ENCODE data around the gene FCGBP.
A peak's percentile ranks its signal among the peaks of the same experiment; 100 is the strongest.

Gene FCGBP

GRCh38 chr19:39934584-39935363 lies at the start of gene FCGBP:
FCGBP (minus strand) TSS chr19:39934634.
- no peak within 1 kb of the TSS for H3K27ac ChIP-seq (ENCODE audit: low read depth, low read length)
- H3K27me3 ChIP-seq (ENCODE audit: control insufficient read depth in 1 of 2, insufficient read depth in 2 of 2, low read length in 2 of 2) = no peaks in the 10 kb centered on the region
- peak within 1 kb of the TSS; percentile 6 to 18 for H3K9ac ChIP-seq (ENCODE audit: low read depth in 1 of 2, low read length in 2 of 2)
- H3K4me3 ChIP-seq (ENCODE audit: low read depth in 1 of 2, low read length in 2 of 2) = peak within 1 kb of the TSS; percentile 32 to 39
- peaks cover 10 to 12% of the 10 kb centered on the region in 2 donors for H3K4me1 ChIP-seq (ENCODE audit: control insufficient read depth in 1 of 2, insufficient read depth in 2 of 2, low read length in 2 of 2)
- no peaks in the 10 kb centered on the region for H3K9me3 ChIP-seq (ENCODE audit: control insufficient read depth in 1 of 2, low read length in 2 of 2)
- H3K36me3 ChIP-seq (ENCODE audit: control insufficient read depth in 1 of 2, insufficient read depth in 2 of 2, low read length in 2 of 2) = no peaks in the 10 kb centered on the region

DNA sequence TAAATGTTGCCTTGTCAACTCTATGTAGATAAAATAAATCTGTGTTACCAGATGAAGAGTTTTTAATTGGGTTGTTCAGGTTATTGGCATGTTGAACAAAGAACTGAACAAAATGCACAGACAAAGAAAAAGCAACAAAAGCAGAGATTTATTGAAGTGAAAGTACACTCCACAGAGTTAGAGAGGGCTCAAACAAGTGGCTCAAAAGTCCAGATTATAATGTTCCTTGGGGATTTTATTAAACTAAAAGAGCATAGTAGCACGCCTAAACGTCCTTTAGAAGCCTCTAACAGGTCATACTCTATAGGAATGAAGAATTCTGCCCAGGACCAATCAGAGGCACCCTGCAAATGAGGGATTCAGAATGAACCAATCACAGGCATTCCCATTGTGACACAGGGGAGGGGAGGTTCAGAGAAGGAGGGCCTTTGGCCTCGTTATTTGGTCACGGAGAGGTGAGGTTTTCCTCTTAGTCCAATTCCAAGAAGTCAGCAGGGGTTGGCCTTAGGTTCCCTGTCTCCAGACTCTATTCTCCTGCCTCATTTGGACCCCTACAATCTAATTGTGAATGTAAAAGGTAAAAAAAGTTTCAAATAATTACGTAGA lies 49.4 kb upstream of the FCGBP start:
- H3K9me3 ChIP-seq (ENCODE audit: control insufficient read depth in 1 of 2, low read length in 2 of 2) = peaks cover 6 to 19% of the 10 kb centered on the region in 2 donors
- H3K27ac ChIP-seq (ENCODE audit: low read depth, low read length) = no peak overlapping the region
- H3K27me3 ChIP-seq (ENCODE audit: control insufficient read depth in 1 of 2, insufficient read depth in 2 of 2, low read length in 2 of 2) = no peaks in the 10 kb centered on the region
- H3K9ac ChIP-seq (ENCODE audit: low read depth in 1 of 2, low read length in 2 of 2) = no peak overlapping the region
- H3K36me3 ChIP-seq (ENCODE audit: control insufficient read depth in 1 of 2, insufficient read depth in 2 of 2, low read length in 2 of 2) = peaks cover 9 to 43% of the 10 kb centered on the region in 2 donors
- no peaks in the 10 kb centered on the region for H3K4me1 ChIP-seq (ENCODE audit: control insufficient read depth in 1 of 2, insufficient read depth in 2 of 2, low read length in 2 of 2)
- no peak overlapping the region for H3K4me3 ChIP-seq (ENCODE audit: low read depth in 1 of 2, low read length in 2 of 2)

DNA sequence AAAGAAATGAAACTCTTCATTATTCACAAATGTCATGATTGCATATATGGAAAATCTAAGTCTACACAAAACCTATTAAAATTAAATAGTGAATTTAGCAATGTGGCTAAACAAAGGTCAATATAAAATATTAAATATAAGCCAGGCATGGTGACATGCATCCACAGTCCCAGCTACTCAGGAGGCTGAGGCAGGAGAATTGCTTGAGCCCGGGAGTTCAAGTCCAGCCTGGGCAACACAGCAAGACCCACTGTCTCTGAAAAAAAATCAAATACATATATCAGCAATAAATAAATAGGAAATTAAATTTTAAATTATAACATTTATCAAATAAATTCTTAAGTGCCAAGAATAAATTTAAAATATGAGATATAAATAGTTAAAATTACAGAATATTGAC lies 48.4 kb upstream of the FCGBP start:
- Histone ChIP-seq H3K27me3 (ENCODE audit: control insufficient read depth in 1 of 2, insufficient read depth in 2 of 2, low read length in 2 of 2) (no peaks in the 10 kb centered on the region), H3K4me3 (ENCODE audit: low read depth in 1 of 2, low read length in 2 of 2) (no peak overlapping the region), H3K9ac (ENCODE audit: low read depth in 1 of 2, low read length in 2 of 2) (no peak overlapping the region), H3K27ac (ENCODE audit: low read depth, low read length) (no peak overlapping the region), H3K4me1 (ENCODE audit: control insufficient read depth in 1 of 2, insufficient read depth in 2 of 2, low read length in 2 of 2) (no peaks in the 10 kb centered on the region), H3K36me3 (ENCODE audit: control insufficient read depth in 1 of 2, insufficient read depth in 2 of 2, low read length in 2 of 2) (peaks cover 17 to 51% of the 10 kb centered on the region in 2 donors), H3K9me3 (ENCODE audit: control insufficient read depth in 1 of 2, low read length in 2 of 2) (peaks cover 6 to 19% of the 10 kb centered on the region in 2 donors)

DNA sequence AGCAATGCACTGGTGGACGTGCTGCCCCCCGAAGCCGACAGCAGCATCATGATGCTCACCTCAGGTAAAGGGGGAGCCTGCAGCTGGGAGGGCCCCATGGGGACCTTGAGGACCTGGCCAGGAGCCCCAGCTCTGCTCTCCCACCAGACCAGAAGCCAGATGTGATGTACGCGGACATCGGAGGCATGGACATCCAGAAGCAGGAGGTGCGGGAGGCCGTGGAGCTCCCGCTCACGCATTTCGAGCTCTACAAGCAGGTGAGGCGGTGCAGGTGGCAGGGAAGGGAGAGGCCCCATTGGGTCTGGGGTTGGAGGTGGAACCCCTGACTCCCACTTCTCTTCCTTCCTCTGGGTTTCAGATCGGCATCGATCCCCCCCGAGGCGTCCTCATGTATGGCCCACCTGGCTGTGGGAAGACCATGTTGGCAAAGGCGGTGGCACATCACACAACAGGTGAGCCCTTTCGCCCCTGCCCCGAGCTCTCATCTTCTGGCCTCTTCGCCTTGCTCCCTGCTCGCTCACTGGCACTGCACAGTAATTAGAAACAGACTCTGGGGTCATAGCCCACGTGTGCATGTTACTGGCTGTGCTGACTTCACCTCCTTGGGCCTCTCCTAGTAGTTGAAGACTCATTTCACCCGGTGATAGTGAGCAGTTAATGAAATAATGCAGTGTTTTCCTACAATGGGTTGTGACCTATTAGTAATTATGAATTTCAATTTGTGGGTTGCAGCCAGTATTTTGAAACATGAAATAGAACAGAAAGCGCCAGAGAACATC lies 40.1 kb upstream of the FCGBP start:
- Histone ChIP-seq H3K9me3 (ENCODE audit: control insufficient read depth in 1 of 2, low read length in 2 of 2) (no peaks in the 10 kb centered on the region), H3K4me1 (ENCODE audit: control insufficient read depth in 1 of 2, insufficient read depth in 2 of 2, low read length in 2 of 2) (peaks cover 13 to 18% of the 10 kb centered on the region in 2 donors), H3K27me3 (ENCODE audit: control insufficient read depth in 1 of 2, insufficient read depth in 2 of 2, low read length in 2 of 2) (no peaks in the 10 kb centered on the region), H3K9ac (ENCODE audit: low read depth in 1 of 2, low read length in 2 of 2) (no peak overlapping the region), H3K27ac (ENCODE audit: low read depth, low read length) (no peak overlapping the region), H3K36me3 (ENCODE audit: control insufficient read depth in 1 of 2, insufficient read depth in 2 of 2, low read length in 2 of 2) (peaks cover 40 to 58% of the 10 kb centered on the region in 2 donors), H3K4me3 (ENCODE audit: low read depth in 1 of 2, low read length in 2 of 2) (no peak overlapping the region)

GRCh38 chr19:39971380-39972035 lies 37.1 kb upstream of the FCGBP start:
- H3K27me3 ChIP-seq (ENCODE audit: control insufficient read depth in 1 of 2, insufficient read depth in 2 of 2, low read length in 2 of 2) = no peaks in the 10 kb centered on the region
- peaks cover 23 to 33% of the 10 kb centered on the region in 2 donors for H3K36me3 ChIP-seq (ENCODE audit: control insufficient read depth in 1 of 2, insufficient read depth in 2 of 2, low read length in 2 of 2)

DNA sequence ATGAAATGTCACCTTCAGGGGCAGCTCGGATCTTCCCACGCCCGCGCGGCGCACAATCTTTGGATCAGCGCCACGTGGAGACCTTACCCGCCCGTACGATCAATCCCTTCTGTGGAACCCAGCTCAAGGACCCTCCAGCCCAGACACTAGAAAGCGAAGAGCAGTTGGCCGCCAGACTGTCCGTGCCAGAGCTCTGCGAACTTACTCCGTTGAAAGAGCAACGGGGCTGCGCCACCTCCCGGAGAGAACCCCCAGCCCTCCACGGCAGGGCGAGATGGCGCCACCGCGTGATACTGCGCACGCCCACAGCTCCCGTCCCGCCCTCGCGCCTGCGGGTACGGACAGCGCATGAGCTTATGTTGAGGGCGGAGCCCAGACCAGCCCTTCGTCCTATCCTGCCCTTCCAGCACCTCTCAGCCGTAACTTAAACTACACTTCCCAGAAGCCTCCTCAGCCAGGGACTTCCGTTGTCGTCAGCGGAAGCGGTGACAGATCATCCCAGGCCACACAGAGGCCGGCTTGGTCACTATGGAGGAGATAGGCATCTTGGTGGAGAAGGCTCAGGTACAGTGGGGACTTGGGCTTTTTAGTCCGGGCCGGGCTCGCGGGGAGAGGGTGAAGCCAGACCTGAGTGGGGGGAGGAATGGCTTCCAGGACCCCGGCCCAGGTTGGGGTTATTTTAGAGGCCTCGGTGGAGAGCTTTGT lies 36.4 kb upstream of the FCGBP start, which contains the start of gene PSMC4:
PSMC4 (plus strand) TSS at position 491 of the 705 bp plus-strand sequence; CDS start at position 529, 38 bp downstream.
- peak within 1 kb of the TSS; percentile 92 to 94 for H3K4me3 ChIP-seq (ENCODE audit: low read depth in 1 of 2, low read length in 2 of 2)
- H3K27ac ChIP-seq (ENCODE audit: low read depth, low read length) = peak within 1 kb of the TSS; percentile 65
- H3K9me3 ChIP-seq (ENCODE audit: control insufficient read depth in 1 of 2, low read length in 2 of 2) = no peaks in the 10 kb centered on the region
- H3K36me3 ChIP-seq (ENCODE audit: control insufficient read depth in 1 of 2, insufficient read depth in 2 of 2, low read length in 2 of 2) = peaks cover 23 to 33% of the 10 kb centered on the region in 2 donors
- peak within 1 kb of the TSS; percentile 91 to 99 for H3K9ac ChIP-seq (ENCODE audit: low read depth in 1 of 2, low read length in 2 of 2)
- H3K4me1 ChIP-seq (ENCODE audit: control insufficient read depth in 1 of 2, insufficient read depth in 2 of 2, low read length in 2 of 2) = peaks cover 13 to 21% of the 10 kb centered on the region in 2 donors
- H3K27me3 ChIP-seq (ENCODE audit: control insufficient read depth in 1 of 2, insufficient read depth in 2 of 2, low read length in 2 of 2) = no peaks in the 10 kb centered on the region

More at GRCh38 chr19:39971380-39972035, 37.1 kb upstream of the FCGBP start:
- H3K9ac ChIP-seq (ENCODE audit: low read depth in 1 of 2, low read length in 2 of 2) = peak overlapping the region; percentile 69 to 91
- no peaks in the 10 kb centered on the region for H3K9me3 ChIP-seq (ENCODE audit: control insufficient read depth in 1 of 2, low read length in 2 of 2)
- no peak overlapping the region for H3K27ac ChIP-seq (ENCODE audit: low read depth, low read length)
- peaks cover 13 to 21% of the 10 kb centered on the region in 2 donors for H3K4me1 ChIP-seq (ENCODE audit: control insufficient read depth in 1 of 2, insufficient read depth in 2 of 2, low read length in 2 of 2)
- H3K4me3 ChIP-seq (ENCODE audit: low read depth in 1 of 2, low read length in 2 of 2) = peak overlapping the region; percentile 92

DNA sequence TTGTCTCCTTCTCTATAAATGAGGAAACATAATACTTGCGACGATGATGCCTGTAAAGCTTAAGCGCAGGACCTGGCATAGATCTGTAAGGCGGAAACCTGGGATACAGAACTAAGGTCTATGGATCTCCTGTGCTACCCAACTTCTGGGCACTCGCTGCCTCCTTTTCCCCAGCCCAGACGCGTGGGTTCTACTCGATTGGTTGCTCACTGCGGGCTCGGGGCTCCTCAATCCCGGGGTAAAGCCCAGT lies 35.9 kb upstream of the FCGBP start:
- H3K27ac ChIP-seq (ENCODE audit: low read depth, low read length) = peak overlapping the region; percentile 65
- no peaks in the 10 kb centered on the region for H3K9me3 ChIP-seq (ENCODE audit: control insufficient read depth in 1 of 2, low read length in 2 of 2)

DNA sequence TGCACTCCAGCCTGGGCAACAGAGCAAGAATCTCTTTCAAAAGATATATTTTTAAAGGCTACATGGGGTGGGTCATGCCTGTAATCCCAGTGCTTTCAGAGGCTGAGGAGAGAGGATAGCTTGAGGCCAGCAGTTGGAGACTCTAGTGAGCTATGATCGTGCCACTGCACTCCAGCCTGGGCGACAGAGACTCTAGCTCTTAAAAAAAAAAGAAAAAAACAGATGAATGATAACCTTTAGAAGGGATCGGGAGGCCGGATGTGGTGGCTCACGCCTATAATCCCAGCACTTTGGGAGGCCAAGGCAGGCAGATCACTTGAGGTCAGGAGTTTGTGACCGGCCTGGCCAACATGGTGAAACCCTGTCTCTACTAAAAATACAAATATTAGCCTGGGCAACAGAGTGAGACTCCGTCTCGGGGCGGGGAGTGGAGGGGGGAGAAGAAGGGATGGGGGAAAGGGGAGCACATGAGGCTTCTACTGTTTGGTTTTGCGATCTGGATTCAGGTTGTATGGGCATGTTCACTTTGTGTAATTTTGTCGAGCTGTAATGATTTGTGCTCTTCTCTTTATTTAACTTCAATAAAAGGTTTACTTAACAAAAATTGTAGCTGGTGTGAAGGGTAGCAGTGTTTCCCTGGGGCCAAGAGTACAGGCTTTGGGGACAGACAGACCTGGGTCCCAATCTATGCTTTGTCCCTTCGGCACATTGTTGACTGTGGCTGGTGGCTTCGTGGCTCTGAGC lies 35.4 kb upstream of the FCGBP start:
- no peak overlapping the region for H3K27ac ChIP-seq (ENCODE audit: low read depth, low read length)
- peaks cover 13 to 21% of the 10 kb centered on the region in 2 donors for H3K4me1 ChIP-seq (ENCODE audit: control insufficient read depth in 1 of 2, insufficient read depth in 2 of 2, low read length in 2 of 2)
- H3K27me3 ChIP-seq (ENCODE audit: control insufficient read depth in 1 of 2, insufficient read depth in 2 of 2, low read length in 2 of 2) = no peaks in the 10 kb centered on the region
- H3K4me3 ChIP-seq (ENCODE audit: low read depth in 1 of 2, low read length in 2 of 2) = peak overlapping the region; percentile 92 to 94
- peaks cover 16 to 28% of the 10 kb centered on the region in 2 donors for H3K36me3 ChIP-seq (ENCODE audit: control insufficient read depth in 1 of 2, insufficient read depth in 2 of 2, low read length in 2 of 2)
- H3K9ac ChIP-seq (ENCODE audit: low read depth in 1 of 2, low read length in 2 of 2) = peak overlapping the region; percentile 86 to 99
- H3K9me3 ChIP-seq (ENCODE audit: control insufficient read depth in 1 of 2, low read length in 2 of 2) = no peaks in the 10 kb centered on the region

More for the DNA sequence above, 35.9 kb upstream of the FCGBP start:
- Histone ChIP-seq H3K9ac (ENCODE audit: low read depth in 1 of 2, low read length in 2 of 2) (peak overlapping the region; percentile 86 to 99), H3K4me1 (ENCODE audit: control insufficient read depth in 1 of 2, insufficient read depth in 2 of 2, low read length in 2 of 2) (peaks cover 13 to 21% of the 10 kb centered on the region in 2 donors), H3K4me3 (ENCODE audit: low read depth in 1 of 2, low read length in 2 of 2) (peak overlapping the region; percentile 92 to 94), H3K27me3 (ENCODE audit: control insufficient read depth in 1 of 2, insufficient read depth in 2 of 2, low read length in 2 of 2) (no peaks in the 10 kb centered on the region), H3K36me3 (ENCODE audit: control insufficient read depth in 1 of 2, insufficient read depth in 2 of 2, low read length in 2 of 2) (peaks cover 19 to 30% of the 10 kb centered on the region in 2 donors)

GRCh38 chr19:39969266-39969665 lies 34.8 kb upstream of the FCGBP start:
- H3K9ac ChIP-seq (ENCODE audit: low read depth in 1 of 2, low read length in 2 of 2) = no peak overlapping the region
- peaks cover 10 to 22% of the 10 kb centered on the region in 2 donors for H3K36me3 ChIP-seq (ENCODE audit: control insufficient read depth in 1 of 2, insufficient read depth in 2 of 2, low read length in 2 of 2)
- no peak overlapping the region for H3K4me3 ChIP-seq (ENCODE audit: low read depth in 1 of 2, low read length in 2 of 2)
- H3K27ac ChIP-seq (ENCODE audit: low read depth, low read length) = no peak overlapping the region
- no peaks in the 10 kb centered on the region for H3K27me3 ChIP-seq (ENCODE audit: control insufficient read depth in 1 of 2, insufficient read depth in 2 of 2, low read length in 2 of 2)
- H3K4me1 ChIP-seq (ENCODE audit: control insufficient read depth in 1 of 2, insufficient read depth in 2 of 2, low read length in 2 of 2) = peaks cover 13 to 21% of the 10 kb centered on the region in 2 donors
- H3K9me3 ChIP-seq (ENCODE audit: control insufficient read depth in 1 of 2, low read length in 2 of 2) = no peaks in the 10 kb centered on the region

Measured in duodenal mucosa (tissue), 2 donors.